K562 (cell line): ENCODE results near the gene CCDC196. TPM values are rescaled to one million over a fixed set of nuclear protein-coding genes. Genes with fewer than 3 reads are reported as not detected.

Experiments
- ATAC-seq: fragments of 200-7000 bp; cut with Tn5 transposase; 3 replicates; pipeline ENCODE4 v1.9.1; 2020; ENCODE audit warnings: moderate library complexity
- BruUV-seq: library from RNA; stranded (reverse); fragments of 400-500 nt; replicated peaks from 2 replicates; lab custom pipeline; 2021; lab: Mats Ljungman, UMichigan
- CTCF ChIA-PET: fragments of 300-600 bp; formaldehyde crosslinking; extraction: SDS; loops from one replicate; lab custom pipeline; 2021; ENCODE audit warnings: low intra/inter-chr PET ratio; lab: Yijun Ruan, JAX
- POLR2A ChIA-PET: fragments of 300-600, 350-650 bp; sonication (Branson Sonifier 250); formaldehyde crosslinking; extraction: SDS; loops from one replicate; lab custom pipeline; 2021; ENCODE audit warnings: antibody characterized with exemption, inconsistent platforms; lab: Yijun Ruan, JAX
- DNase-seq, 4 experiments: peaks; one replicate each; pipeline versions ENCODE4 v3.0.0 to v3.0.0-alpha.2; 2011 to 2018; ENCODE audit warnings: low spot score in 3 of 4, mixed read lengths in 3 of 4; ENCODE audit errors: extremely low read depth in 1 of 4
- FAIRE-seq: peaks from 2 replicates; lab custom pipeline; 2011; peaks lifted over from hg19 to GRCh38; lab: Jason Lieb, UNC
- H2AFZ ChIP-seq: 2 replicates; pipeline ENCODE4 v1.6.0; 2011; ENCODE audit warnings: low read depth, low read length, control low read depth, inconsistent platforms
- H3K27ac ChIP-seq: fragments of 200-600 bp; 3 replicates; pipeline ENCODE4 v1.8.0; 2011; ENCODE audit warnings: low read depth, mild to moderate bottlenecking, control low read depth, inconsistent platforms, low read length, moderate library complexity, mixed read lengths; ENCODE audit errors: extremely low read depth
- H3K27me3 ChIP-seq, 2 experiments: fragments of 300-600 bp in 1 of 2; 2 replicates in 1 of 2; 3 replicates in 1 of 2; pipeline versions ENCODE4 v1.6.0 to v1.8.0; 2011; ENCODE audit warnings: inconsistent platforms in 2 of 2, low read length in 2 of 2, mild to moderate bottlenecking in 1 of 2, mixed read lengths in 1 of 2, moderate library complexity in 1 of 2; ENCODE audit not compliant: control insufficient read depth in 2 of 2, insufficient read depth in 2 of 2
- H3K36me3 ChIP-seq: fragments of 300-600 bp; 3 replicates; pipeline ENCODE4 v1.8.0; 2011; ENCODE audit warnings: mild to moderate bottlenecking, low read length, inconsistent platforms; ENCODE audit not compliant: control insufficient read depth, insufficient read depth
- H3K4me1 ChIP-seq, 2 experiments: fragments of 200-600 bp in 1 of 2; replicated peaks in 1 of 2; 2 replicates in 1 of 2; 3 replicates in 1 of 2; pipeline versions ENCODE4 v1.5.1 to v1.8.0; 2011; ENCODE audit warnings: inconsistent platforms in 2 of 2, low read length in 2 of 2, mild to moderate bottlenecking in 1 of 2, mixed read lengths in 1 of 2, moderate library complexity in 1 of 2; ENCODE audit not compliant: control insufficient read depth in 2 of 2, insufficient read depth in 2 of 2
- H3K4me2 ChIP-seq: 2 replicates; pipeline ENCODE4 v1.6.1; 2011; ENCODE audit warnings: low read length, control low read depth, inconsistent platforms, mixed read lengths; ENCODE audit not compliant: insufficient read depth
- H3K4me3 ChIP-seq: fragments of 200-600 bp; sonication (generic), shearing (Covaris generic); 2 replicates; pipeline ENCODE4 v1.5.1; 2016; ENCODE audit warnings: control low read depth, inconsistent platforms
- H3K79me2 ChIP-seq: fragments of 200-600 bp; 3 replicates; pipeline ENCODE4 v1.8.0; 2011; ENCODE audit warnings: low read length, inconsistent platforms; ENCODE audit not compliant: control insufficient read depth, insufficient read depth
- H3K9ac ChIP-seq, 2 experiments: 2 replicates each; pipeline versions ENCODE4 v1.6.0 to v1.6.1; 2011; ENCODE audit warnings: low read depth in 2 of 2, low read length in 2 of 2, control low read depth in 1 of 2, inconsistent platforms in 1 of 2, mild to moderate bottlenecking in 1 of 2, mixed read lengths in 1 of 2; ENCODE audit not compliant: insufficient read depth in 1 of 2
- H3K9me1 ChIP-seq: one replicate; pipeline ENCODE4 v1.6.0; 2011; ENCODE audit warnings: inconsistent platforms, mild to moderate bottlenecking, low read length, moderate library complexity; ENCODE audit not compliant: control insufficient read depth, insufficient read depth
- H3K9me3 ChIP-seq: replicated peaks from 2 replicates; pipeline ENCODE4 v1.5.1; 2011; ENCODE audit warnings: low read depth, low read length, inconsistent platforms; ENCODE audit not compliant: control insufficient read depth, insufficient read depth
- H4K20me1 ChIP-seq: replicated peaks from 2 replicates; pipeline ENCODE4 v1.6.1; 2011; ENCODE audit warnings: low read length, inconsistent platforms, mixed read lengths; ENCODE audit not compliant: control insufficient read depth, insufficient read depth
- ARNT ChIP-seq, 2 experiments: fragments of 450-650 bp; IDR thresholded peaks; 2 replicates each; pipeline ENCODE4 v1.6.1; 2016; ENCODE audit warnings: mild to moderate bottlenecking in 1 of 2
- BRD4 ChIP-seq: fragments of 200-600 bp; sonication (generic); IDR thresholded peaks from 2 replicates; pipeline ENCODE4 v1.6.1; 2017; ENCODE audit warnings: inconsistent platforms
- CBX2 ChIP-seq: fragments of 200-600 bp; sonication (generic); IDR thresholded peaks from one replicate; pipeline ENCODE4 v1.6.1; 2012; ENCODE audit warnings: mild to moderate bottlenecking, low read length, inconsistent platforms; ENCODE audit not compliant: insufficient read depth, poor library complexity, severe bottlenecking
- CCNT2 ChIP-seq: IDR thresholded peaks from 2 replicates; pipeline ENCODE4 v1.6.1; 2011; ENCODE audit warnings: borderline replicate concordance, low read depth, mild to moderate bottlenecking, moderate library complexity, mixed read lengths, low read length; ENCODE audit not compliant: insufficient read length; ENCODE audit errors: extremely low read depth
- CHD1 ChIP-seq: fragments of 200-600 bp; sonication (generic); IDR thresholded peaks from one replicate; pipeline ENCODE4 v1.6.1; 2012; ENCODE audit warnings: mild to moderate bottlenecking, moderate library complexity, low read length, inconsistent platforms
- CREM ChIP-seq: IDR thresholded peaks from 2 replicates; pipeline ENCODE4 v1.6.1; 2014; ENCODE audit warnings: antibody characterized with exemption, low read depth
- HMGN3 ChIP-seq: IDR thresholded peaks from 2 replicates; pipeline ENCODE4 v1.6.1; 2011; ENCODE audit warnings: borderline replicate concordance, low read depth, mild to moderate bottlenecking, mixed read lengths, low read length; ENCODE audit not compliant: insufficient read length; ENCODE audit errors: extremely low read depth
- ILF3 ChIP-seq: fragments of 450-650 bp; IDR thresholded peaks from 2 replicates; pipeline ENCODE4 v1.6.1; 2018; ENCODE audit warnings: antibody characterized with exemption, mild to moderate bottlenecking, moderate library complexity, borderline replicate concordance
- ILK ChIP-seq: fragments of 450-650 bp; IDR thresholded peaks from 2 replicates; pipeline ENCODE4 v1.6.1; 2016; ENCODE audit warnings: missing genetic modification characterization, low read depth, mild to moderate bottlenecking, missing compliant biosample characterization, moderate library complexity, borderline replicate concordance
- MYC ChIP-seq, 2 experiments: fragments of 250-450 bp in 1 of 2; sonication (Bioruptor Pico) in 1 of 2; IDR thresholded peaks; 2 replicates each; pipeline versions ENCODE4 v1.5.1 to v1.6.1; 2012 to 2021; ENCODE audit warnings: low read depth in 2 of 2, borderline replicate concordance in 1 of 2, improper control_type of control experiment in 1 of 2, low read length in 1 of 2, mild to moderate bottlenecking in 1 of 2, moderate library complexity in 1 of 2
- PBX2 ChIP-seq, 2 experiments: IDR thresholded peaks in 1 of 2; conservative IDR thresholded peaks in 1 of 2; 2 replicates each; pipeline ENCODE4 v1.6.1; 2016; ENCODE audit warnings: low read depth in 2 of 2, mild to moderate bottlenecking in 1 of 2, missing compliant biosample characterization in 1 of 2, missing genetic modification characterization in 1 of 2, moderate library complexity in 1 of 2
- PKNOX1 ChIP-seq: fragments of 450-650 bp; IDR thresholded peaks from 2 replicates; pipeline ENCODE4 v1.6.1; 2016
- SNRNP70 ChIP-seq: fragments of 200-400 bp; formaldehyde crosslinking; optimal IDR thresholded peaks from 2 replicates; pipeline ENCODE3; 2017; ENCODE audit warnings: low read depth, low read length
- ZNF174 ChIP-seq: fragments of 250-450 bp; sonication (Bioruptor Pico); IDR thresholded peaks from 2 replicates; pipeline ENCODE4 v1.4.0; 2020; ENCODE audit warnings: mild to moderate bottlenecking
- WGBS: fragments of 100-300 bp; shearing (Covaris generic); methylation state at CpG from one replicate; pipeline ENCODE4 v1.1.6; 2016; ENCODE audit warnings: low coverage, mixed read lengths; ENCODE audit not compliant: insufficient coverage; ENCODE audit errors: missing lambda C conversion rate; 5-methylcytosine and 5-hydroxymethylcytosine counted together
- in situ Hi-C: fragments of 300-500 bp; cut with MboI; formaldehyde crosslinking; loops from 4 replicates; pipeline ENCODE4 v1.15.0; 2018; ENCODE audit warnings: inconsistent platforms, mixed read lengths
- intact Hi-C: fragments of 100-400 bp; cut with micrococcal nuclease; formaldehyde crosslinking; loops from 2 replicates; pipeline ENCODE4 v1.14.2; 2022
- polyA plus RNA-seq, 8 experiments: library from polyadenylated mRNA; depleted of rRNA in 4 of 8; stranded (reverse) in 5 of 8; unstranded in 3 of 8; fragments of >200 nt; fragmentation: Nextera tagmentation in 2 of 8; fragmentation: Illumina TruSeq in 1 of 8; extraction: Ambion mirVana in 2 of 8; extraction: Trizol in 1 of 8; gene quantifications; 2 replicates each; pipeline versions ENCODE4 v1.2.1 to v1.2.3, GENCODE V29; 2011 to 2014; ENCODE audit warnings: inconsistent platforms in 1 of 8, missing spikeins in 1 of 8
- total RNA-seq, 7 experiments: library from RNA; depleted of rRNA in 6 of 7; stranded (reverse); fragments of >200 nt in 6 of 7; fragmentation: Illumina TruSeq in 2 of 7; extraction: Trizol in 2 of 7; gene quantifications; 2 replicates each; pipeline versions ENCODE4 v1.2.1 to v1.2.3, GENCODE V29; 2011 to 2021; ENCODE audit warnings: low replicate concordance in 1 of 7

Gene CCDC196
- total and polyA plus RNA-seq, 9 of the 15 experiments (the other 6 are each of a cell fraction or from before 2014, with no cell fraction given) = not detected

- TF ChIP-seq MYC (IDR thresholded peaks at IDR 0.05; ENCODE audit: low read depth, low read length) (no peak; the same call in 1 of the 2 replicates), MYC (CRISPR knock-in tag; IDR thresholded peaks at IDR 0.05; ENCODE audit: borderline replicate concordance, low read depth) (peak; percentile 35; the same call in 1 of the 2 replicates), ZNF174 (CRISPR knock-in tag) (no peak)
Observed at GRCh38 chr14:66507181-66507721, 21.1 kb downstream of the CCDC196 start (continued).

- DNase-seq (peak; percentile 82 to 94 (median 86)), ATAC-seq (peak; percentile 97), FAIRE-seq (peak; percentile 93)
- Histone ChIP-seq H3K36me3 (no peaks in the 10 kb centered on the region), H3K9me3 (no peaks in the 10 kb centered on the region), H3K27ac (peak within 1 kb of the TSS; percentile 89), H3K27me3 (no peaks in the 10 kb centered on the region), H3K9ac (peak within 1 kb of the TSS; percentile 77 to 96), H3K9me1 (no peaks in the 10 kb centered on the region), H2AFZ (peak within 1 kb of the TSS; percentile 89), H3K4me2 (peak within 1 kb of the TSS; percentile 90), H3K79me2 (peaks cover 42% of the 10 kb centered on the region), H3K4me3 (peak within 1 kb of the TSS; percentile 54), H3K4me1 (peaks cover 0 to 24% of the 10 kb centered on the region in 2 experiments; a peak in 3 of 5 replicates), H4K20me1 (peaks cover 10% of the 10 kb centered on the region; the same call in 1 of the 2 replicates)
- CTCF ChIA-PET = no interaction called here
- no TSS peak for BruUV-seq
- intact Hi-C loops (no loop called here), in situ Hi-C loops (no loop called here)
- POLR2A ChIA-PET = interaction anchor here (1.0 to 1.2 kb wide), 2 partner anchors 9 to 19 kb away, joined by 3 read pairs; no protein-coding TSS in a partner anchor
- 2% methylated on average over 35 of the region's 91 CpGs for WGBS
- no peak for TF ChIP-seq SNRNP70
- no peak for TF ChIP-seq BRD4
- TF ChIP-seq PBX2 (CRISPR knock-in tag; IDR thresholded peaks at IDR 0.05; ENCODE audit: low read depth) = no peak
- no peak for TF ChIP-seq PBX2 (tag; conservative IDR thresholded peaks at IDR 0.05; ENCODE audit: low read depth)
- 0 out of 2 replicates have a peak, but pooled peaks have one; percentile 8 for TF ChIP-seq PKNOX1
- TF ChIP-seq ARNT (IDR thresholded peaks at IDR 0.05) = no peak
- no peak for TF ChIP-seq CCNT2
- TF ChIP-seq CBX2 = no peak
- TF ChIP-seq ILF3 = no peak
- TF ChIP-seq ILK = no peak
- TF ChIP-seq CREM = peak; percentile 77
- peak; percentile 4 for TF ChIP-seq CHD1
- TF ChIP-seq HMGN3 = no peak
Observed at GRCh38 chr14:66507722-66508546, 21.8 kb downstream of the CCDC196 start, which contains the start of gene GPHN. TSS of gene GPHN (plus strand) at chr14:66508147.
